NB4 (cell line): ENCODE measurements around the gene PRPF6.

Experiments used
- DNase-seq: peaks from one replicate; pipeline ENCODE4 v3.0.0; 2010; ENCODE audit warnings: low read depth
- H3K4me3 ChIP-seq: one replicate; pipeline ENCODE4 v1.5.1; 2011; ENCODE audit warnings: mild to moderate bottlenecking, low read depth, low read length, moderate library complexity
- MYC ChIP-seq: IDR thresholded peaks from 2 replicates; pipeline ENCODE4 v1.6.1; 2011; ENCODE audit warnings: low read depth, low read length
- POLR2A ChIP-seq: IDR thresholded peaks from 2 replicates; pipeline ENCODE4 v1.6.1; 2011; ENCODE audit warnings: mild to moderate bottlenecking; ENCODE audit not compliant: insufficient read length; ENCODE audit errors: extremely low read depth
- TF ChIP-seq, protein P1 (sequence below): IDR thresholded peaks from 2 replicates; pipeline ENCODE4 v1.6.1; 2011; ENCODE audit warnings: low read depth, low read length
- TF ChIP-seq, protein P2 (sequence below): IDR thresholded peaks from one replicate; pipeline ENCODE4 v1.5.1; 2012; ENCODE audit warnings: low read depth, low read length

The PRPF6 gene

DNA sequence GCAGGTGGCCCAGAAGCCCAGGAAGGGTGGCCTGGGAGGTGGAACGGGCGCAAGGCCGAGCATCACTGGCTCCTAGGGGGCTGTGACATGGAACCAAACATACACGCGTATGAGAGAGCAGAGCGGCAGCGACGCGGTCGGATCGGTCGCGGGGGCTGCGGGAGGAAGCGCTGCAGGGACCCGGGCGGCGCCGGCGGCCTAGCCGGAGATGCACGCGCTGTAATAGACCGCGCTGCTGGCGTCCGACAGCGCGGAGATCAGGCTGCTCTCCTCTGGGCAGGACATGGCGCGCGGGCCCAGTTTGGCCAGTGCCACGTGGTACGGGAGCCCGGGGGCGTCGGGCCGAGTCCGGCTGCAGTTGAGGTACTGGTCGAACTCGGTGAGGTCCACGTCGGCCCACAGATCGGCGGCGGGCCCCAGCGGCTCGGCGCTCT lies 67.1 kb downstream of the PRPF6 start:
- peak overlapping the region; percentile 63 for H3K4me3 ChIP-seq
- peak; percentile 80 for DNase-seq
- no peak for TF ChIP-seq POLR2A
- TF ChIP-seq, protein P1, sequence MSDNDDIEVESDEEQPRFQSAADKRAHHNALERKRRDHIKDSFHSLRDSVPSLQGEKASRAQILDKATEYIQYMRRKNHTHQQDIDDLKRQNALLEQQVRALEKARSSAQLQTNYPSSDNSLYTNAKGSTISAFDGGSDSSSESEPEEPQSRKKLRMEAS, result peak; percentile 82

DNA sequence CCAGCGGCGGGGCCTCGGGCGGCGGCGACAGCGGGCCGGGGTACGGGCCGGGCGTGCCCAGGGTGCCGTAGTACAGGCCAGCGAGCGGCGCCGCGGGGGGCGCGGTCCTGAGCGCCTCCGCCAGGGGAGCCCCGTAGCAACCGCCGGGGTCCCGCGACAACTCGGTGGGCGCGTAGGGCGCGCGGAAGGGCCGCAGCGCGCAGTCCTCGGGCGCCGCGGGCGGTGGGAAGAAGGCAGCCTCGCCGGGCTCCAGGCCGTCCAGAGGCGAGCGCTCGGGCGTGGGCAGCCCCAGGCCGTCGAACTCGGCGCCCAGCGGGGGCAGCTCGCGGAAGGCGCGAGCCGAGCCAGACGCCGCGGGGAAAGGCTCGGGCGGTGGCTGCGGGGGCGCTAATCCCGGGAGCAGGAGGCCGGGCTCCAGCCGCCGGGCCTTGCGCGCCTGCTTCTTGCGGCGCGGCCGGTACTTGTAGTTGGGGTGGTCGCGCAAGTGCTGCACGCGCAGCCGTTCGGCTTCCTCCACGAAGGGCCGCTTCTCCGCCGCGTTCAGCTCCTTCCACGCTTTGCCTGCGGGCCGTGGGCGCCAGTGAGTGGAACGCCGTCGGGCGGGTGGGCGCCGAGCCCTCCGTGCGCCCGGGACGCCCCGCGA lies 67.6 kb downstream of the PRPF6 start:
- H3K4me3 ChIP-seq, result peak overlapping the region; percentile 62
- TF ChIP-seq, protein P2, sequence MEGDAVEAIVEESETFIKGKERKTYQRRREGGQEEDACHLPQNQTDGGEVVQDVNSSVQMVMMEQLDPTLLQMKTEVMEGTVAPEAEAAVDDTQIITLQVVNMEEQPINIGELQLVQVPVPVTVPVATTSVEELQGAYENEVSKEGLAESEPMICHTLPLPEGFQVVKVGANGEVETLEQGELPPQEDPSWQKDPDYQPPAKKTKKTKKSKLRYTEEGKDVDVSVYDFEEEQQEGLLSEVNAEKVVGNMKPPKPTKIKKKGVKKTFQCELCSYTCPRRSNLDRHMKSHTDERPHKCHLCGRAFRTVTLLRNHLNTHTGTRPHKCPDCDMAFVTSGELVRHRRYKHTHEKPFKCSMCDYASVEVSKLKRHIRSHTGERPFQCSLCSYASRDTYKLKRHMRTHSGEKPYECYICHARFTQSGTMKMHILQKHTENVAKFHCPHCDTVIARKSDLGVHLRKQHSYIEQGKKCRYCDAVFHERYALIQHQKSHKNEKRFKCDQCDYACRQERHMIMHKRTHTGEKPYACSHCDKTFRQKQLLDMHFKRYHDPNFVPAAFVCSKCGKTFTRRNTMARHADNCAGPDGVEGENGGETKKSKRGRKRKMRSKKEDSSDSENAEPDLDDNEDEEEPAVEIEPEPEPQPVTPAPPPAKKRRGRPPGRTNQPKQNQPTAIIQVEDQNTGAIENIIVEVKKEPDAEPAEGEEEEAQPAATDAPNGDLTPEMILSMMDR, result no peak
- TF ChIP-seq POLR2A, result peak; percentile 15
- DNase-seq, result peak; percentile 64

DNA sequence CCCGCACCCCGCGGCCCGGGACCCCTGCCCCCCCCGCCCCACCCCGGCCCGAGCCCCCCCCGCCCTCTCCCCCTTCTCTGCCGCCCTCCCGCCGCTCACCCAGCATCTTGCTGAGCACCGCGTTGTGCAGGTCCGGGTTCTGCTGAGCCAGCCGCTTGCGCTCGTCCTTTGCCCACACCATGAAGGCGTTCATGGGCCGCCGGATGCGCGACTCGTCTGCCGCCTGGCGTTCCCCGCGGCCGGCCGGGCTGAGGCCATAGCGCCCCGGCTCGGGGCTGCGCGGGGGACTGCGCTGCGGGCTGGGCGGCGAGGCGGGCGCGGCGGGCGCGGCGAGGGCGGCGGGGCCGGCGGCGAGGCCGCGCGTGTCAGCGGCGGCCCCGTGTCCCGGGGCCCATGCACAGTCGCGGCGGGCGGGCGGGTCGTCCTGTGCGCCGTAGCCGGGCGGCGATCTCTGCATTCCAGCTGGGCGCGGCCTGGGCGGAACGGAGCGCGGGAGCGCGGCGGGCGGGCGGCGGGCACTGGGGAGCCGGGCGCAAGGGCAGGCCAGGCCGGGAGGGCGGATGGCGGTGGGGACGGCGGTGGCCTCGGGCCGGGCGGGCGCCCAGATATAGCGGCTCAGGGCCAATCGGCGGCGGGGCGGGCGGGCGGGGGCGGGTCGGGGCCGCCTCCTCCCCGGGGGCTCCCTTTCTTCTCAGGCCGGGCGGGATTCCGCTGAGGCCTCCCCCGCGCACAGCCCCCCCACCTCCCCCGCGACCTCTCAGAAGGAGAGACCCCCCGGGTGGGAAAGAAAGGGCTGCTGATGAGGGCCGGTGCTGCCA lies 68.3 kb downstream of the PRPF6 start, which contains the start of gene SOX18:
Gene SOX18 (minus strand): TSS at position 580 of the 818 bp plus-strand sequence. CDS start 123 bp downstream, at position 457.
- DNase-seq, result peak; percentile 87
- TF ChIP-seq, protein P2, result no peak
- TF ChIP-seq POLR2A (peak; percentile 90), MYC (no peak)
- TF ChIP-seq, protein P1, result peak; percentile 8; the same call in 1 of the 2 replicates
- H3K4me3 ChIP-seq, result peak within 1 kb of the TSS; percentile 62

DNA sequence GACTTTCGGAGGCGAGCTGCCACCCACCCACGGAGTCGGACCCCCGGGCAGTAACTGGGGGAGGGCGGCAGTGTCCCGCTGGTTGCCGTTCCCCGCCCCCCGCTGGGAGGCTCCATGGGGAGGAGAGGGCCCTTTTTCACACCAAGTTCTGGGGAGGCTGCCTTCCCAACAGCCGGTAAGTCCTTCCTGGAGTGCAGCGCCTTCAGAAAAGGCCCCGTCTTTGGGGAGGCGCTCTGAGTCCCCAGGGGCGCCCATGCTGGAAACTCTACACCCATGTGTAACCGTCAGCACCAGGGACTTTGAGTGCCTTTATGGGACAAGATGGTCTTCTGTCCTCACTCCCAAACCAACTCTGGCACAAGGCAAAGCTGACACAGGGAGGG lies 68.9 kb downstream of the PRPF6 start:
- peak overlapping the region; percentile 35 for H3K4me3 ChIP-seq
- peak; percentile 96 for DNase-seq
- TF ChIP-seq, protein P1, result peak; percentile 41; the same call in 1 of the 2 replicates
- no peak; the same call in 1 of the 2 replicates for TF ChIP-seq MYC

DNA sequence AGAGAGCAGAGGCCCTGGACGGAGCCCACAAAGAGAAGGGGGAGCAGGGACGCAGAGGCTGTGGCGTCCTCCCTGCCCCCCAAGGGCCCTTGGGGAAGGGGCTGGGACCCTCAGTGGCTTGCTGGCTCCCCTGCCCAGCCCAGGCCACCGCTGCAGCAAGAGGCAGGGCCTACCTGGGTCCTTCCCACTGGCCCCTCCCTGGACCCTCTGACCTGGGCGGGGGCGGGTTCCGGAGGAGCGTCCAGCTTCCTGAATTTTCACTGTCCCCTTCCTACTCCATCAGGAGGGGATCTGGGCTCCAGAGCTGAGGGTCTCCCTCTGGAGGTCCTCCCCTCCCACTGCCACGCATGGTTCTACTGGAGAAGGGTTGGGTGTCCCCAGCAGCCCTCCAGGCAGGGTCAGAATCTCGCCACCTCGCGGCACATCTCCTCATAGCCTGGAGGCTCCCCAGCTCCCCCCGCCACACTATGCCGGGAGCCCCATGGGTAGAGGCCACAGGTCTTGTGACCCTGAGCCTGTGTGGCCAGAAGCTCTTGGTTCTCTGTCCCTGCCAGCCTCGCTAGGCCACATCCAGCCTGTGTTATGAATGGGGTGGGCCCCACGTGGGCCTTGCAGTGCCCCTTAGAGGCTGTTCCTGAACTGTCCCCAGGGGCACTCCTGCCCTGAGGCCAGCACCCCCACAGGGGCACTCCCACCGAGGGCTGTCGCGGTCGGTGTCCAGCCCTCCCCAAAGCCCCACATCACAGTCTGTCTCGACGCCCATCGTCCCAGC lies 69.5 kb downstream of the PRPF6 start:
- H3K4me3 ChIP-seq, result peak overlapping the region; percentile 35
- DNase-seq, result peak; percentile 65
- TF ChIP-seq, protein P2, result no peak
- TF ChIP-seq MYC (no peak), POLR2A (no peak)
- TF ChIP-seq, protein P1, result peak; percentile 59; the same call in 1 of the 2 replicates

DNA sequence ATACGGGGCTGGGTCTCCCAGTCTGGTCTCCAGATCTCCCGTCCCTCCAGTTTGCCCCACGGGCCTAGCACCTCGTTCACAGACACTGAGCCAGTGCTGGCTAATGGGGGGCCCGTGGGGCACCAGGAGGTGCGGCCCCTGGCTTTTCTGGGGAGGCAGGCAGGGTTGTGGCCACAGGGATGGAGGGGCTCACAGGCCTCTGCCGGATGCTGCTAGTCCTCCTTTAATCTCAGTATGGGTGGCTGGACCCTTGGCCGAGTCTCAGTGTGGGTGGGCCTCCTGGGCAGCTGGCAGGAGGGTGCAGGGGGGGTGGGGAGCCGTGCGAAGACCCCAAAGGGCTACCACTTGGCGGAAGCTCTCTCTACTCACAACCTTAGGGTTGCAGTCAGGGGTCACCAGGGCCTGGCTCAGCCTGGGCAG lies 70.1 kb downstream of the PRPF6 start:
- TF ChIP-seq, protein P2, result no peak
- no peak for TF ChIP-seq MYC
- DNase-seq, result no peak
- H3K4me3 ChIP-seq, result no peak overlapping the region
